ENCODE measurements around the gene SS18L1.

SS18L1 gene

GRCh38 chr20:62216636-62217566, 73.3 kb downstream of the SS18L1 start:
- DNase-seq = no peak

DNA sequence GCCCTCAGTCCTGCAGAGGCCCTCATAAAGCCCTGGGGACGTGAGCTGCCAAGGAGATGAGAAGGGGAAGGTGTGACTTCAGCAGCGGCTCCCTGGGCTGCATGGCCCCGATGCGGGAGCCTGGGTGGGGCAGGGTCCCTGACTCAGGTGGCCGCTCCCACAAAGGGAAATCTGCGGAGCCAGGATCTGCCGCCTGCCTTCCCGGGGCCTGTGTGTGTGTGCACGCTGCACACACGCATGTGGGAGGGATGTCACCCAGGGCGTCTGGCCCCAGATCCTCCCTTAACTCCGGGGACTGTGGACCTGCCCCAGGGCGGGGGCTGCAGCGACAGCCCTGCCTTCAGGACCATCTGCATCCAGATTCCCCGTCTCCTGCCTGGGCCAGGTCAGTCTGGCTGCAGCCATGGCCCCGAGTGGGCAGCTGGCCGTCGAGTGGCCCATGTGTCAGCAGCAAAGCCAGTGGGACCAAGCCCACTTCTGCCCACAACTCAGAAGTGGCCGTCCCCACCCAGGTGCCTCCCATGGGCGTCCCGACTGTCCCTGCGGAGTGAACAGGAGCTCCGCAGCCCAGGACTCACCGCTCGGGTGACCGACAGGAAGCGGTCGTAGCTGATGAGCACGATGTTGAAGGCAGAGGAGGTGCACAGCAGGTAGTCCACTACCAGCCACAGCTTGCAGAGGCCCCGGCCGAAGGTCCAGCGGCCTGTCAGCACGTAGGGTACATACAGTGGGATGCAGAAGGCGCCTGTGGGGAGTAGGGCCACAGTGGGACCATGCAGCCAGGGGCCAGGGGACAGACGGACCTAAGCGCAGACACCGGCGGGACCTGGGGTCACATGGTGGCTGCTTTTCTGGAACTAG, 74.6 kb downstream of the SS18L1 start:
- DNase-seq = no peak

GRCh38 chr20:62219101-62219991, 75.8 kb downstream of the SS18L1 start:
- no peak for DNase-seq

GRCh38 chr20:62219992-62220665, 76.6 kb downstream of the SS18L1 start, which contains the start of gene HRH3:
TSS of gene HRH3 (minus strand) at chr20:62220278. CDS start at chr20:62219970, 308 bp downstream.
- DNase-seq = peak; percentile 39 to 54

GRCh38 chr20:62220666-62221568, 77.3 kb downstream of the SS18L1 start:
- DNase-seq = no peak

GRCh38 chr20:62222266-62222850, 78.8 kb downstream of the SS18L1 start:
- no peak for DNase-seq

DNA sequence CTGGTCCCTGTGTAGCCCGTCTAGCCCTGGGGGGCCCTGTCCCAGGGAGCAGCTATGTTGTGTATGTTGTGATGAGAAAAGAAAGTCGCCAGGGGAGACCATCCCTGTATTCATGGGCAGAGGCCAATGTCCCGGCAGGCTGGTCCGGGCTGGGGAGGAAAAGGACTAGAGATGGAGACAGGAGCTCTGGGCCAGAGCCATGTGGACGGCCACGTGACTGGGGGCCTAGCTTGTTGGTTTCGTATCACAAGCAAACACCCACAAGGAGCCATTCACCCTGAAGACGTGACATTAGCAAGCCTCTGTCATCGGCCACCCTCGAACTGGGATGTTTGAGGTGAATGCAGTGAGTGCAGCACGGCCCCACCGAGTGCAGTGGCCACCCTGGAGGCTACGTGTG, 79.4 kb downstream of the SS18L1 start:
- no peak for DNase-seq

DNA sequence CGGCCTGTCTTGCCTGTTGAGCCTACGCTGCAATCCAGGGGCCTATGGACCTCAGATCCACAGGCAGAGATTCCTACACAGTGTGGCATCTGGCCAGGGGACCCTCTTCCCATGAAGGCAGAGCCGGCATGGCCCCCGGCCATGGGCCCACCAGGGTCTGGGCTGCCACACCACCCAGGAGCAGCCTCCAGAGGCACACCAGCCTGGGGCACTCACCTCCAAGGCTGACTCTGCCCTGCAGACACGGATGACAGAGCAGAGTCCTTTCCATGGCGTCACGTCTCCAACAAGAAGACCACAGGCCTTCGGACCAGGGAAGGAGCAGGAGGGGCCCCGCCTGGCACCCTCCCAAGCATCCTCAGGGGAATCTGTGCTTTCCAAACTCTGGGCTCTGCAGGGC, 80.0 kb downstream of the SS18L1 start:
- no peak for DNase-seq

DNA sequence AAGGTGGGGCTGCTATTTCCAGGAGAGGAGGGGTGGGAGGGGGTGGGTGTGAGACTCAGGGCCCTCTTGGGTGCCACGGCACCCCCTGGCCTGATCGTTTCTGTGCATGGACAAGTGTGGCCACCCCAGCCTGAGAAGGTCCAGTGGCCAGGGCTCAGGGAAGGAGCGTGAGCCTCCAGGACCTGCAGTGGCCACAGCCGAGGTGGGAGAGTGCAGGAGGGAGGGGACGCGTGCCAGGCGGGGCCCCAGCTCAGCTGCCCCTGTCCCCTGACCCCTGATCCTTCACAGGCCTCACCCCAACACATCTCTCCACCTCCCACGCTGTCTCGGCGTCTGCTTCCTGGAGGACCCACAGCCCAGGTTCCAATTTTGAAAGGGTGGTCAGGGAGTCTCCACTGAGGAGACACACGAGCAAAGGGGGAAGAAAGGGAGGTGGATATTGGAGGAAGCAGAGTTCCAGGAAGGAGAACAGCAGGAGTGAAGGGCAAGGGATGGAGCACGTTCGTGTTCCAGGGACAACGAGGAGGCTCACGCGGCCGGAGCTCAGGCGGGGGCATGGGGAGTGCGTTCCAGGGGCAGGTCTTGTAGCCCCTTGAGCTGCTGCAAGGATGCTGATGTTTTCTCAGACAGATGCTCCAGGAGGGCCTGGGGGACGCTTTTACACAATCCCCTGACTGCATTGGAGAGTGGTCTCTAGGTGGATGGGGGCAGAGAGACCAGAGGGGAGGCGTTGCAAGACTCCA, 80.7 kb downstream of the SS18L1 start:
- DNase-seq = no peak

- no peak for DNase-seq
Observed at GRCh38 chr20:62225026-62225425, 81.5 kb downstream of the SS18L1 start.

DNA sequence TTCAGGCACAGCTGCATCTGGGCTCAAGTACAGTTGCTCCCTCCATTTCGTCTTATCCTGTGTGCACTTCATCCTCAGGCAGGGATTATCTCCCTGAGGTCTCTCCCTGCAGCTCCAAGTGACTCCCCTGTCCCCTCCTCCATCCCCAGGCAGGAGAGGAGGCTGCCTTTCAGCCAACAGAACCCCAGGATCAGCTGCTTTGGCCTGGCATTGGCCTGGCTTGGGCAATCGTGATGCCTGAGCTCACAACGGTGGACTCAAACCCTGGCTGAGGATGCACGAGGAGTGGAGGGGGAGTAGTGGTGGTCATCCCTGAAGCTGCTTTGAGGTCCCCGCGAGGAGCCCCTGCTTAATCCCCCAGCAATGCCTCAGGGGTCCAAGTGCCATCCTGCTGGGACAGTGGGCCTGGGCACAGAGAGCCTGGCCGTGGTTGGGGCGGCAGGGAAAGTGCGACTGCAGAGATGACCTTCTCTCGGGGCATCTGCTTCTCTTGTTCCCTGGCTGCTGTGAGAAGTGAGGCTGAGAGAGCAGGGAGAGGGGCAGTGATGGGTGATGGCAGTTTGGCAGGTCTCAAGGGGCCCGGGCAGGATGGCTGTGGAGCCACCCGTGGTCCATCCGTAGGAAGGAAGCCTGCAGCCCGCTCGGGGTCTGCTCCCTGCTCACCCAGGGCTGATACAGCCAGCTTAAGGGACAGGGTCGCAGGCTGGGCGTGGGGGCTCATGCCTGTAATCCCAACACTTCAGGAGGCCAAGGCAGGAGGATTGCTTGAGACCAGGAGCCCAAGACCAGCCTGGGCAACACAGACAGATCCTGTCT, 82.5 kb downstream of the SS18L1 start:
- no peak for DNase-seq

GRCh38 chr20:62226707-62227590, 83.4 kb downstream of the SS18L1 start:
- no peak for DNase-seq

DNA sequence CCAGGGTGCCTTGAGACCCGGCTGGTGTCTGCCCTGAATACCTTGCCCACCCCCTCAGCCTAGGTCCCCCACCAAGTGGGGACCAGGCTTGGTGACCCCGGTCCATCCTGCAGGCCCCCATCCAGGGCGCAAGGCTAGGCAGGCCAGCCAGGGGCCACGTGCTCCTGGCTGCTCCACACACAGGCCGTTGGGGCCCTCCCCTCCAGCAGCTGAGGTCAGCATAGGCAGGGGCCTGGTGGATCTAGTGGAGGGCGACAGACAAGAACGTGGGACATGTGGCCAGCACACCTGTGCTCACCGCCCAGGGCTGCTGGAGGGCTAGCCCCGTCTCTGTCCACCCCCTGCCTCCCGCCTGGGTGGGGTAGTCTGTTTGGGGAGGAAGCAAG, 84.0 kb downstream of the SS18L1 start:
- DNase-seq = no peak

GRCh38 chr20:62227977-62228958, 84.7 kb downstream of the SS18L1 start:
- no peak for DNase-seq

DNA sequence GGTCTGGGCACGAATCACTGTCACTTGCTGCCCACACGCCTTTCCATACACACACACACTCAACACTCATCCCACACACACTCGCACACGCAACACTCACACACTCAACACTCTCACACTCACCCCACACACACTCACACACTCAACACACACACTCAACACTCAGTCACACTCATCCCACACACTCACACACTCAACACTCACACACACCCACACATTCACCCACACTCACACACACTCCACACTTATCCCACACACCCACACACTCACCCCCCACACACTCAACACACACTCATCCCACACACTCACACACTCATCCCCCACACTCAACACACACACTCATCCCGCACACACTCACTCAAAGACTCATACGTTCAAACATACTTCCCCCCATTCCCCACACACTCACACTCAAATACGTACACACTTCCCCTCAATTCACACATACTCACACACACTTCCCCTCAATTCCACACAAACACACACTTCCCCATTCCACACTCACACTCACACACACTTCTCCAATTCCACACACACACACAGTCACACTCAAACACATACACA, 85.5 kb downstream of the SS18L1 start:
- no peak for DNase-seq

DNA sequence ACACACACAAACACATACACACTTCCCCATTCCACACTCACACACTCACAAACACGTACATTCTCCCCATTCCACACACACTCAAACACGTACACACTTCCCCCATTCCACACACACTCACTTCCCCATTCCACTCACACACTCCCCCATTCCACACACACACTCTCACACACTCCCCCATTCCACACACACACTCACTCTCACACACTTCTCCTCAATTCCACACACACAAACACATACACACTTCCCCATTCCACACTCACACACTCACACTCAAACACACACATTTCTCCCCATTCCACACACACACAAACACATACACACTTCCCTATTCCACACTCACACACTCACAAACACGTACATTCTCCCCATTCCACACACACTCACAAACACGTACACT, 86.1 kb downstream of the SS18L1 start:
- no peak for DNase-seq

All from CD4-positive, alpha-beta T cell treated with Interleukin-1 beta for 1 hour (primary cell).